Measurements from ENCODE around the gene DCST1.
A peak's percentile ranks its signal among the peaks of the same experiment; 100 is the strongest.

The DCST1 gene

DNA sequence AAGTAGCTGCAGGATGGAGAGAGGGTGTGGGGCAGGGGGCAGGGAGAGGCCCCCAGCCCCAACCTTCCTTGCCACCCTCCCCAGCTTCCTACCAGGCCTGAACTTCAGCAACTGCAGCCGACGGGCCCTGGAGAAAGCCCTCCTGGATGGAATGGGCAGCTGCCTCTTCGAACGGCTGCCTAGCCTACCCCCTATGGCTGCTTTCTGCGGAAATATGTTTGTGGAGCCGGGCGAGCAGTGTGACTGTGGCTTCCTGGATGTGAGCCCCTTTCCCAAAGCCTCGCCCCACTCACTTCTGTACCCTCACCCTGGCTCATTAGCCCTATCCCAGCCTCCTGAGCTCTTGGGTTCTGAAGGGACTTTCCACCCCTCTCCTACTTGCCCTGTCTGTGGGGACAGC, 23.5 kb downstream of the DCST1 start:
- DNase-seq = no peak

GRCh38 chr1:155057788-155058211, 24.2 kb downstream of the DCST1 start:
- no peak for DNase-seq

GRCh38 chr1:155060736-155061135, 27.1 kb downstream of the DCST1 start:
- DNase-seq = no peak

GRCh38 chr1:155061381-155062150, 27.9 kb downstream of the DCST1 start:
- peak; percentile 80 for DNase-seq

GRCh38 chr1:155062151-155062686, 28.6 kb downstream of the DCST1 start:
- DNase-seq = peak; percentile 64

DNA sequence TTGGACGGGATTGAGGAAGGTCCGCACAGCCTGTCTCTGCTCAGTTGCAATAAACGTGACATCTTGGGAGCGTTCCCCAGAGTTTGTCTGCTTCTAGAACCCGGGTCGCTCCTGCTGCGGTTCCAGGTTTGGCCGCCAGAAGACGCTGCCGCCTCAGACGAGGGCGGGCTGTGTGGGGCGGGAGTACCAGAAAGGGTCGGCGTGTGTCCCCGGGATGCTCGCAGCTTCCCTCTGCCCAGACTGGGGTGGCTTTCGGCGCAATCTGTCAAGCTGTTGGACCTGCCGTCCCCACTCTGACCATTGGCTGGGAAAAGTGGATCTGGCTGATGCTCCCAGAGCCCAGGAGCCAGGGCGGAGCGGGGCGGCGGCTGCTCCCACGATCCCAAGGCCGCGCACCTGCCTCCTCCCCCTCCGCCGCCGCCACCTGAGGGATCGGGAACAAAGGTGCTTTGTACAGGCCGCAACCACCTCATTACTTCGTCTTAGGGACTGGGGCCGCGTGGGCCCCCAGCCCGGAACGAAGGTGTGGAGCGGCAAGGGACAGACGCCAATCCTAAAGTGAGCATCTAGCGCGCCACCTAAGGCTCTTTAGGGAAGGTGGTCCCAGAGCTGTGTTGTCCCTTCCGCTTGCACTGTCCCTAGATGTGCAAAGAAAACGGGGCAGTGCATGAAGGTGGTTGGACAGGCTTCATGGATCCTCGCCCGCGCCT, 29.2 kb downstream of the DCST1 start:
- peak; percentile 77 for DNase-seq

DNA sequence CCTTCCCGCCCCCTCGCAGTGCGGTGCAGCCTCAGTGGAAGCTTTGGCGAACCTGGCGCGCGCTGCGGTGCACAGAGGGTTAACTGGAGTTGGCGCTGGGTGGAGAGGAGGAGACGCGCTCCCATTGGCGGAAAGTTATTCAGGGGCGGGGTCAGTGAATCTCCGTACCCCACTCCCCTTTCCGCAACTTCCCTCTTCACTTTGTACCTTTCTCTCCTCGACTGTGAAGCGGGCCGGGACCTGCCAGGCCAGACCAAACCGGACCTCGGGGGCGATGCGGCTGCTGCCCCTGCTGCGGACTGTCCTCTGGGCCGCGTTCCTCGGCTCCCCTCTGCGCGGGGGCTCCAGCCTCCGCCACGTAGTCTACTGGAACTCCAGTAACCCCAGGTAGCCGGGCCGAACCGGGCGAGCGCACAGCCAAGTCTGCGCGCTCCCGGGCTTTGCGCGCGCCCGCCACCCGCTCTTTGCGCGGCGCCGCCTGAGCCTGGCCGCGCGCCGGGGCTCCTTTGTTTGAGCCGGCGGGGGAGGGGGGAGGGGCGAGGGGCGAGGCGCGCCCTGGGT, 30.0 kb downstream of the DCST1 start, which contains the start of gene EFNA4:
TSS of gene EFNA4 (plus strand) at position 191 of the 561 bp plus-strand sequence. CDS start at position 275, 84 bp downstream.
- DNase-seq = peak; percentile 94

GRCh38 chr1:155064111-155064831, 30.6 kb downstream of the DCST1 start:
- no peak for DNase-seq

DNA sequence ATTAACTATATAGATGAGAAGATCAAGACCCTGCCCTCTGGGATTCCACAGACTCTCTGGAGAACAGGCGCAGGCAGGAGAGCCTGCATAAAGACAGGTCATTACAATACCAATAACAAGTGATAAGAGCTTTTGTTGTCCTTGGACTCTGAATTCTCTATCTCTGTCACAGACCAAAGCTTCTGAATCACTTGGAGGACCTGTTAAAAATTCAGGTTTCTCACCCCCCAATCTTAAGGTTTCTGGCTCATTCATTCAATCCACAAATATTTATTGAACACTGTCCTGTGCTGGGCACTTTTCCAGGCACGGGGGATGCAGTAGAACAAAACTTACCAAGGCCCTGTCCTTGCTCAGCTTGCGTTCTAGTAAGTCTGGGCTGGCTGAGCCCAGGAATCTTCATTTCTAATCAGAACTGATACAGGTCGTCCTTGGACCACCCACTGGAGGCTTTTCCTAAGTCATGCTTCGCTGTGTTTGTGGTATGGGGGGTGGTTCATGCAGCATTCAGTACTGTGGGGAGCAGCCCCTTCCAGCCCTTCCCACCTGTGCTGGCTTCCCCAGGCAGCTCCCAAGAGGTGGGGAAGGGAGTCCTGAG, 31.3 kb downstream of the DCST1 start:
- no peak for DNase-seq

- DNase-seq = no peak
These were observed 33.2 kb downstream of the DCST1 start for GRCh38 chr1:155066777-155067176.

GRCh38 chr1:155068599-155068998, 35.0 kb downstream of the DCST1 start:
- no peak for DNase-seq

DNA sequence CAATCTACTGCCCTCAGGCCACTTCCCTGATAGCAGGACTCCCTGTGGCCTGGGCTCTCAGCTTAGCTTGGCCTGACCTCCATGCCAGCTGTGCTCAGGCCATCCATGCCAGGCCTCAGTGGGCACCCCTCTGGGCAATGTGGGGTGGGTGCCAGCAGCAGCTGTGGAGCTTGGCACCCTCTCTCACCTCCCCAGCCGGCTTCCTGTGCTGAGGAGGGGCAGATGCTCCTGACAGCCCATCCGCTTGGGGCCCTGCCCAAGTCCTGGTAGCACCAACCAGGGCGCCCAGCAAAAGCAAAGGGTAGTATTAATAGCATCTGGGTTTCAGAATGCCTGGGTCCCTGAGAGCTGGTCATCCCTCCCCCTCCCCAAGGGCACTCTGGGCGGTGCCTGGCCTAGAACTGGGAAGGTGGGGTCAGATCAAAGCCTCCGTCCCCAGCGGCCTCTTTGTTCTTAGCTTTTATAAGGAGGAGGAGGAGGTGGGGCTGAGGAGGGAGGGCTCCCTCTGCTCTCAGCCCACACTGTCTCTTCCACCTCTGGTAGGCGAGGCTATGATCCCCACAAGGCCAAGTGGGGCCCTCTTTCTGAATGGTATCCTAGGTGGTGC, 36.0 kb downstream of the DCST1 start:
- no peak for DNase-seq

GRCh38 chr1:155070158-155070621, 36.6 kb downstream of the DCST1 start:
- DNase-seq = no peak

GRCh38 chr1:155070721-155071569, 37.3 kb downstream of the DCST1 start:
- DNase-seq = peak; percentile 76

- no peak for DNase-seq
These were observed 38.1 kb downstream of the DCST1 start for GRCh38 chr1:155071701-155072100.

DNA sequence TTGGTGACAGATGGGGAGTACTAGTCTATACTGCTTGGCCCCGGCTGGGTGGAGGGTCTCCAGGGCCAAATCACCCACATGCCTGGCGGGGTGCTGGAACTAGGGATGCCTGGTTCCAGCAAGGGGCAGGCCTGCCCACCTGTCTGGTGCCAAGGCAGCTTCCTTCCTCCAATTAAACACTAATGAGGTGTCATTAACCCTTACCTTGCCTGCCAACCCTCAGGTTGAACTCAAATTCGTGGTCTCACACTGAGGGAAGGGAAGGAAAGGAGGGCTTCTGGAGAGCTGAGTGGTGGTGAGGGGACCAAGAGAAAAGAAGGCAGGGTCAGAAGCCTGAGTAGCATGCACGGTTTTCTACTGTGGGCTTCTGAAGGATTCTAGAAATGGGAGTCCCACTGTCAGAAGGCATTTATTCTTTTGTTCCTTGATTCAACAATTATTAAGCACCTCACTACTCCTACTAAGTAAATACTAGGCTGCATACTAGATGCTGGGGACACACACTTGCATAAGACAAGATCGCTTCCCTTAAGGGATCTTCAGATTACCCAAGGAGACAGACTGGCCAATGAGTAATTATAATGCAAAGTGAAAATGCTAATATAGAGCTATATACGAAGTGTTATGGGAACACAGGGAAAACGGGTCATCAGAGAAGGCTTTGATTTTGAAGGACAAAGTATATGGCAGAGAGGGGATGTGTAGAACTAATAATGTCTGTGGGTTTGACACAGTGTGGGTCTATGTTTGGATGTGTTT, 39.1 kb downstream of the DCST1 start:
- DNase-seq = no peak

GRCh38 chr1:155073377-155074242, 40.0 kb downstream of the DCST1 start:
- DNase-seq = no peak

GRCh38 chr1:155075535-155075934, 41.9 kb downstream of the DCST1 start:
- DNase-seq = no peak

- DNase-seq = no peak
These were observed 42.7 kb downstream of the DCST1 start for GRCh38 chr1:155076371-155076770.

Measured in right kidney (tissue), 1 donor.